ENCODE results near the gene CD164L2. TPM values are rescaled to one million over a fixed set of nuclear protein-coding genes. Genes with fewer than 3 reads are reported as not detected.

CD164L2 gene
- total RNA-seq, 2 experiments from 2014 or later: not detected

DNA sequence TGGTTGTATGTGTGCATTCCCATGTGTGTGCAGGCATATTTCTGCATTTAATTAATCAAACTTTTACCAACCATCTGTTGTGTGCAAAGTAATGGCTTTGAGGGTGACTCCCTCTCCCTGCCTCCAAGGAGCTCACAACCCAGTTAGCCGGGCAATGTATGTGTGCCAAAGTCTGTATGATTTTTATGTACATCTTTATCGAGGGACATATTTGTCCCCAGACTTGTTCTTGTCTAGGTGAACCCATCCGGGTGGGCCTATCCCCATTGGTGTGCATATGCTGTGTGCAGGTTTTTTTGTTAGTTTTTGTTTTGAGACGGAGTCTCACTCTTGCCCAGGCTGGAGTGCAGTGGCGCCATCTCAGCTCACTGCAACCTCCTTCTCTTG is 39.5 kb downstream of the CD164L2 start:
- CTCF ChIA-PET: interaction anchor here (0.6 to 3.4 kb wide), 7 partner anchors 10 to 297 kb away, joined by 3 to 32 read pairs (median 3); partner anchors contain the start of gene GPR3
- POLR2A ChIA-PET: interaction anchor here (1.0 to 2.3 kb wide), 2 partner anchors 13 to 29 kb away, joined by 6 to 10 read pairs; no protein-coding TSS in a partner anchor

DNA sequence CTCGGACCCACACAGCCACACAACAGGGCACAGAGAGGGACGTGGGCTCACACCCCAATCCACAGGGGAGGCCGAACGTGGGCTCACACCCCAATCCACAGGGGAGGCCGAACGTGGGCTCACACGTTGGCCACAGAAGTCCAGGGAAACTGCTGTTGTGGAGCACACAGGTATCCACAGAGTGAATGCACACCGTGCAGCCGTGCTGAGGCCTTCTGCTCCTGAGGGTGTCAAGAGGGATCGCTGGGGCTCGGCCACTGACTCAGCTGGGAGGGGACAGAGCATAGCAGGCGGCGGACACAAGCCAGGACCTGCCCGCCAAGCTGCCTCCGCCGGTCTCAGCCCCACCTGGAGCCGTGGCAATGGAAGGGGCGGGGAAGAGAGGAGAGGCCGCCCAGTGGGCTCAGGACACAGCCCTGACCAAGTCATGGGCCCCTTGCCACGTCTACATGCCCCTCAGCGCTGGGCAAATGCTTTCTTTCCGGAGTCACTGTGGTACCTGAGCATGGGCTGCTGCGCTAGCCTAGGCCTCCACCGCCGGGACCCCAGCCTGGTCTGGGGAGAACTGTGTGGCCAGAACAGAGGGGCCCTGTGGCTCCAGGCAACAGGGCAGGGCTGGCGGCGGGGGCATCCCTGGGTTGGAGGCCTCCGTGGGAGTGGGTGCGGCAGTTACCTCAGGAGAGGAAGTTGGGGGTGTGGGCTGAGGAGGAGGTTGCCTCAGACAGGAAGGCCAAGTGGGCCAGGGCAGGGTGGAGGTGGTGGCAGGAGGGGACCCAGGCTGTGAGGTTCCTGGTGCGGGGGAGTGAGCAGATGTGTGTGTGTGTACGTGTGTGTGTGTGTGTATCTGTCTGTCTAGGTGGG is 40.1 kb downstream of the CD164L2 start:
- POLR2A ChIA-PET: interaction anchor here (0.7 to 2.3 kb wide), 3 partner anchors 10 to 22 kb away, joined by 3 to 10 read pairs (median 3); no protein-coding TSS in a partner anchor
- CTCF ChIA-PET: interaction anchor here (0.6 to 3.4 kb wide), 10 partner anchors 10 to 198 kb away, joined by 3 to 32 read pairs (median 4); partner anchors contain the start of genes GPR3 and MAP3K6

DNA sequence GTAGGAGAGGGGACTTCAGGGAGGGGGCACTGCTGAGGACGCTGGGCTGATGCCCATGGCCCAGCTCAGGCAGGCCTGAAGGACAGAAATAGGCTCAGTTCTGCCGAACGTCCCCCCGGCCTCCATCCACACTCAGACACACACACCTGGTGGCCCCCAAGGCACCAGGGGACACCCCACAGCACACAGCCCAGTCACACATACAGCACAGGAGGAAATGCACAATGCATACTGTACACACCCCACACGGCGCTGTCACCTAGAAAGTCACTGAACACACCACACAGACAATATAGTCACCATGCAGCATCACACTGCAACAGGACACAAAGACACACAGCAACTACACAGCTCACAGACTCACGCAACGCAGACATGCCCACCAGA is 40.7 kb downstream of the CD164L2 start:
- POLR2A ChIA-PET: interaction anchor here (0.7 to 2.3 kb wide), 5 partner anchors 9 to 23 kb away, joined by 3 to 10 read pairs (median 4); partner anchors contain the start of gene TMEM222
- CTCF ChIA-PET: interaction anchor here (1.1 to 3.4 kb wide), 6 partner anchors 9 to 49 kb away, joined by 3 to 32 read pairs (median 8); partner anchors contain the start of gene MAP3K6

DNA sequence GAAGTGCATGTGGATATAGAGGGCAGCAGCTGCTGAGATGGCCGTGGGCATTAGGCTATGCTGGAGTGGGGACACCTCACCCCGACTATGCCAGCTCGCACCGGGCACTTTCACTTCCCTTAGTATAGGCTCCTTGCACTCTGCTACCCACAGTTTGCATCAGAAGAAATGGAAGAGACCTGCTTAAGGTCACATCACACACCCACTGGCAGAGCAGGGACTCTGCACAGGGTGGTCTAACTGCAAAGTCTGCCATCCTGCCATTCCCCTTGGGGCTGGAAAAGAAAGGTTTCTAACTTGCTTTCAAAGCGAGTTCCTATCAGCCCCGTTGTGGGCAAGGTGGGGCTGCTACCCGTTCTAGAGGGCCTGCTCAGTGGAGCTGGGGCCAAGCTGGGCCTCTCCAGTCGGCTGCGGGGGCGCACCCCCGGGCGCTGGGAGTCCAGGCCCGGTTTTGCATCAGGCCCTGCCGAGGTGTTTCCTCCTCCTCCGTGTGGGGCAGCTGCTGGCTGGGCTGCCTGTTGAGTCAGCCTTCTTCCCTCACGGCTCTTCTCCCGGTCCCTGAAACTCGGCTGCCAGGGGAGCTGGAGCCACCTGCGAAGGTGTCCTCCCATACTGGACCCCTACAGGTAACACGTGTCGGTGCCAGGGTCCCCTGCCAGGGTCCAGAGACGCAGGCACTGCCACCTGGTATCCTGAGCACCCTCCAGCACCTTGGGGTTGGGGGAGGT is 41.4 kb downstream of the CD164L2 start, which contains the start of gene SYTL1:
TSS of gene SYTL1 (plus strand) at position 498 of the 728 bp plus-strand sequence. CDS start 3,313 bp downstream, outside the sequence.
- ChIA-PET POLR2A (interaction anchor here (0.8 to 2.3 kb wide), 4 partner anchors 12 to 24 kb away, joined by 3 to 10 read pairs (median 4); partner anchors contain the start of gene TMEM222), CTCF (interaction anchor here (0.6 to 3.4 kb wide), 7 partner anchors 8 to 157 kb away, joined by 3 to 32 read pairs (median 5); partner anchors contain the start of gene MAP3K6)

DNA sequence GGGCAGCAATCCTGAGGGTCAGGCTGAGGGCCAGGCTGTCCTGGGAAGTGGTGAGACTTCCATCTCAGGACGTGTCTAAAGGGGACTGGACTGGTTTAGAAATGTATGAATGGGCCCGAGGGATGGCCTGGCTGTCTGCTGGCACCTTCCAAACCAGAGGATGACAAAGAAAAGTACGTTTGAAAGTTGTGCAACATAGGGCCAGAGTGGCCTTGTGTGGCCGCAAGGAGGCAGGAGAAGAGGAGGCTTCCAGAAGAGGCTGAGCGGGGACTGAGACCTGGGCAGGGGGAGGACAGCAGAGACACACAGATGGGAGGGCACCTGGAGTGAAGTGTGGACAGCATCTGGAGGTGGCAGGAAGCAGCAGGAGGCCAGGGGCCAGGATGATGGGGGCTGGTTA is 43.9 kb downstream of the CD164L2 start:
- CTCF ChIA-PET: interaction anchor here (1.2 to 1.6 kb wide), 3 partner anchors 18 to 41 kb away, joined by 3 to 4 read pairs (median 3); partner anchors contain the start of gene MAP3K6

DNA sequence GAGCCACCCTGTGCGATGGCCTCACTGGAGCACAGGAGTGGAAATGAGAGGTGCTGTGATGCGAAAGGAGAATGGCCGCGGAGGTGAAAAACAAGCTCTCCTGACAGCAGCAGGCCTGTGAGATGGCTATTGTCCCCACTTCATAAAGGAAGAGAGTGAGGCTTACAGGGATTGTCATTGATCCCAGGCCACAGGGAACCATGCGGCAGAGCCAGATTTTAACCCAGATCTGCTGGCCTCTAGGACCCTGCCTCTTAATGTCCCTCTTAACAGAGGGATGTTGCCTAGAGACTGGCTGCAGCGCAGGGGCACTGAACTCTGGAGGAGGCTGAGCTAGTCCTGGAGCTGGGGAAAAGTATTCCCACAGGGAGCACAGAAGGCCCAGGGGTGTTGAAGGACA is 44.4 kb downstream of the CD164L2 start:
- POLR2A ChIA-PET: interaction anchor here (0.7 to 1.1 kb wide), 2 partner anchors 16 to 37 kb away, joined by 3 read pairs; no protein-coding TSS in a partner anchor
- CTCF ChIA-PET: interaction anchor here (0.5 to 1.6 kb wide), 5 partner anchors 18 to 86 kb away, joined by 3 to 4 read pairs (median 3); partner anchors contain the start of gene MAP3K6

More for the DNA sequence above, 43.9 kb downstream of the CD164L2 start:
- POLR2A ChIA-PET: interaction anchor here (1.1 kb wide), 1 partner anchor 16 kb away, joined by 3 read pairs; no protein-coding TSS in a partner anchor

DNA sequence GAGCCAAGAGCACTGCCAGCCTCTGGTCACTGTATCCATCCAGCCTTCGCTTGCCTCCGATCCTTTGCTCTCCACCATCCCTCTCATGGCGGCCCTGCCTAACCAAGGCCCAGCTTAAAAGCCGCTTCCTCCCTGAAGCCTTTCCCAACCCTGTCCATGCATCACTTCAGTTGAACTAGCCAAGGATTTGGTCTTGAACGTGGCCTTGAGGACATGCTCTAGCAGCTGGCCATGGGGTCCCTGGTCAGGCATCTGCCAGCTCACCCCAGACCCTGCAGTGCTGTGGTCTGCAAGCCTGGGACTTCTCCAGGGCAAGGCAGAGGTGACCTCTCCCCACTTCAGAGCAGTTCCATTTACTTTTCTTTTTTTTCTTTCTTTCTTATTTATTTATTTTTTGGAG is 46.4 kb downstream of the CD164L2 start:
- ChIA-PET CTCF (interaction anchor here (1.1 to 2.0 kb wide), 3 partner anchors 21 to 59 kb away, joined by 3 to 11 read pairs (median 4); no protein-coding TSS in a partner anchor), POLR2A (no interaction called here)

DNA sequence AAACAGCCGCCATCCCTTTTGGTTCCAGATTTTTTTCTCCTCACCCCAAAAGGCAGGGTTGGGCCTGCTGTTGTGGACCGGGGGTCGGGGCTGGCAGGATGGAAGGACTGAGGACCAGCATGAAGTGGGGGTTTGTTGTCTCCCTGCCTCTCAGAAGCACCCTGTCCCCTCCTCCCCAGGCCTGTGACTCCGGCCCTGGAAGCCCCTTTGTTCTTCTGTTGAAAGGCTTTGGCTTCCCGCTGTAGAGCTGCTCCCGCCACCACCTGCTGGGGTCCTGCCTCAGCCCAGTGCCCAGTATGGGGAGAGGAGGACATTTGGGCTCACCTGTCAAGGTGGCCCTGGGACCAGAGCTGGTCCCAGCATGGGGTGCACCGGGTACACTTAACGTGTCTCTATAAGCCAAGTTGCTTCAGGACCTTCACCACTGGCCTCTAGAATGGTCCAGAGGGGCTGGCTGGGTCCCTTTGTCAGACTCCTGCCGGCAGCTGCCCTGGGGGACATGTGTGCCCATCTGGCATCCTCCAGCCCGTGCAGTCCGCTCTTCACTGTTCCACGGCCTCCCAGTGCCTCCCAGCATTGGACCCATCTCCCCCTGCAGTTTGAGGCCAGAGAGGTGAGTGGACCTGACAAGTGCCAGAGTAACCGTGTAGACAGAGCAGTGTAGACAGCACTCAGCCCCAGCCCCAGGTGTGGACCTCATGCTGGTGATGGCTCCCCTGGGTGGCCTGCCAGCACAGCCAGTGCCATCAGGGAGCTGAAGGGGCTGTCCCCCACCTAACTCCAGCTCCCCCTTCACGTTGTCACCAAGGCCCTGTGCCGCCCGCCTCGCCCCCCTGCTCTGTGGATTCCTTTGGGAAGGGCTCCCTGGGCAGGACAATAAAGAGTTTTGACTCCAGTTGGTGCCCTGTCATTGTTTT is 47.4 kb downstream of the CD164L2 start:
- POLR2A ChIA-PET: no interaction called here

DNA sequence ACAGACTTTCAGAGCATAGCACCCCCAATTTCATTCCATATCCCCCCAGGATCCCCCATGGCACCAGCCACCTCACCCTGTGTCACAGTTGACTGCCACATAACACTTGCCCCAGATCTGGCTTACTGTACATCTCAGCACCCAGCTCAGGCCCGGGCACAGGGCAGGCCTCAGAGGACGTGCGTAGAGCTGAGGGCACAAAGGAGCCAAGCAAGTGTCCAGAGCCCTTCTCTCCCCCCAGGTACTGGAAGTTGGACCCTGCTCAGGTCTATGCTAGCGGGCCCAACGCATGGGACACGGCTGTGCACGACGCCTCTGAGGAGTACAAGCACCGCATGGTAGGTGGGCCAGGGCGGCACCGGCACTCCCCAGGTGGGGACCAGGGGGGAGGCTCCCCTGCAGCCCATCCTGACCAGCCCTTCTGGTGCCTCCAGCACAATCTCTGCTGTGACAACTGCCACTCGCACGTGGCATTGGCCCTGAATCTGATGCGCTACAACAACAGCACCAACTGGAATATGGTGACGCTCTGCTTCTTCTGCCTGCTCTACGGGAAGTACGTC is 49.3 kb downstream of the CD164L2 start:
- ChIA-PET POLR2A (interaction anchor here (0.8 to 1.7 kb wide), 2 partner anchors 9 to 10 kb away, joined by 3 read pairs; no protein-coding TSS in a partner anchor), CTCF (interaction anchor here (0.9 to 2.9 kb wide), 14 partner anchors 8 to 231 kb away, joined by 3 to 20 read pairs (median 7); partner anchors contain the start of genes CD164L2, MAP3K6 and SYTL1)

More for the DNA sequence above, 47.4 kb downstream of the CD164L2 start:
- CTCF ChIA-PET: interaction anchor here (1.1 to 2.0 kb wide), 4 partner anchors 22 to 60 kb away, joined by 3 to 11 read pairs (median 4); no protein-coding TSS in a partner anchor

DNA sequence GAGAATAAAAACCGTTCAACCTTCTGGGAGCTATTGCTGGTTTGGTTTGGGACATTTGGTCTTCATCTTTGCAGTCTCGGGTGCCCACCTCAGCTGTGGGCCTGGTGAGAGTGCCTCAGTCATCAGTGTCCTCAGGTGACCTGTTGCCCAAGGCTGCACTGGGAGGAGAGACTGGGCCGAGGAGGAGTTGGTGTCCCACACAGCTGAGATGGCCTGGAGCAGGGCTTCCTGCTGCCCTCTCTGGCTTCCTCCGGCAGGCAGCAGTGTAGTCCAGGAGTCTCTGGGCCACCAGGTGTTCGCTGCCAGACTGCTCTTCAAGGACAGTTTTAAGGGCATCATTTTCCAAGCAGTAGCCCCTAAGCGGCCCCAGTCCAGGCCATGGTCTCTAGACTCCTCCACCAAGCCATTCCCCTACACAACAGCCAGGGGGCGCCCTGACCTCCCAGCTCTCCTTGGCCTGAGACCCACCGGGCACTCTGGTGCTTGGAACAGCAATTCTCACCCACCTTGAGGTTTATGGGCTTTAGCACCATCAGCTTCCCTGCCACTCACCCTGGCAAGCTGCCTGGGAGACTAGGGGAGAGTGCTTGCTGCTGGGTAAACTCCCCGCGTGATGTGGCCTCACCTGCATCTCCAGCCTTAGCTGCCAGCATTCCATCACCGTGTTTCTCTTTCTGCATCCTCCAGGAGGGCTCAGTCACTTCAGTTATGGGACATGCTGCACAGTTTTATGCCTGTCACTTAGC is 50.4 kb downstream of the CD164L2 start:
- ChIA-PET CTCF (interaction anchor here (0.6 to 2.9 kb wide), 27 partner anchors 9 to 274 kb away, joined by 3 to 20 read pairs (median 4); partner anchors contain the start of genes CD164L2, FCN3, MAP3K6 and SYTL1), POLR2A (interaction anchor here (0.8 to 1.7 kb wide), 3 partner anchors 9 to 31 kb away, joined by 3 read pairs; no protein-coding TSS in a partner anchor)

DNA sequence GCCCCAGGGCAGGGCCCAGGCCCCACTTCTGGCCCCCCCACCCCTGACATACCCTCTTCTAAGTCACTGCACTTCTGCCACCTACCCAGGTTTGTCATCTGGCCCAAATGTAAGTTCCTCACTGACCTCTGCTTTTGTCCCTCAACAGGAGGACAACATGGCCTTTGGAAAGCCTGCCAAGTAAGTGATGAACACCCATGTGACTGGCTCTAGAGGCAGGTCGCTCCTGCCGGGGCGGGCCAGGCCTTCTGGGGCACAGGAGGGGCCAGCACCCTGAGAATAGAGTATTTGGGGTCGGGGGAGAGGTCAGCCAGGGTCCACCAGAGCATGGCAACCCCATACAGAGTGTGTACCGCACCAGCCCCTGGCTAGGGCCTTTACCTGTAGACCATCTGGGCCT is 51.2 kb downstream of the CD164L2 start:
- ChIA-PET POLR2A (interaction anchor here (0.6 to 1.7 kb wide), 2 partner anchors 8 to 1895 kb away, joined by 3 read pairs; no protein-coding TSS in a partner anchor), CTCF (interaction anchor here (1.0 to 2.9 kb wide), 17 partner anchors 9 to 275 kb away, joined by 3 to 20 read pairs (median 9); partner anchors contain the start of genes CD164L2, MAP3K6, SYTL1 and TMEM222)

DNA sequence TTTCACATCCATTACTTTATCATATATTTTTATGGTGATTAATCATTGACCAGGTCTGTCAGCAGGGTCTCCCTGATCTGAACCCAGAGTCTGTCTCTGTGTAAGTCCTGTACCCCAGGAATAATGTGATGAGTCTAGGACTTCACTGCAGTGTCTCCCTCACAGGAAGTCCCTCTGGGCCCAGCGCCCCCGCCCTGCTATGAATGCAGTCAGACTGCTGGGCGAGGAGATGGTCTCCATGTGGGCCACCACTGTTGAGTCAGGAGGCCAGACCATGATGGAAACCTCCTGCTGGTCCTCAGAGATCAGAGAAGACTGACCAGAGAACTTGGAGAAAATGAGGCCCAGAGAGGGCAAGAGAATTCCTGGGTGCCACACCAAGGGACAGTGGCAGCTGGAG is 51.7 kb downstream of the CD164L2 start:
- ChIA-PET CTCF (interaction anchor here (2.1 to 2.6 kb wide), 2 partner anchors 25 to 56 kb away, joined by 11 to 20 read pairs; no protein-coding TSS in a partner anchor), POLR2A (no interaction called here)

DNA sequence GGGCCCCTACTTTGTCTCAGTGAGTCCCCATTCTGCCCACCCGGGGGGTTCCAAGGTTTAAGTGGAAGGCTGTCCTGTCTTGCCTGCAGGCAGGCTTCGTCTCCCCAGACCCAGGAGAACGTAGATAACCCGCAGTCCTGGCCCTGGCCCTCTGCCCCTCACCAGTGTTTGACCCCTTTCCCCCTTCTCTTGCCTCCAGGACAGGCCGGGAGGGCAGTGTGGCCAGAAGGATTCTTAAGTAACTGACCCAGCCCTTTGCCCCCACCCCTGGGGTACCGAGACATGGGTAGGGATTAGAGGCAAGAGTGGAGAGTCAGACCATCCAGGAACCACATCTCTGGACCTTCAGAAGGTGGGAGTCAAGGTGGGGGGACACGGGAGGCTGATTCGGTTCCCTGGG is 52.3 kb downstream of the CD164L2 start:
- ChIA-PET CTCF (no interaction called here), POLR2A (no interaction called here)
